C4-2B (cell line): Measurements from ENCODE around the gene SLC29A3.

ENCODE experiments used
- ZFX ChIP-seq: fragments of 450-650 bp; IDR thresholded peaks from 2 replicates; pipeline ENCODE4 v1.6.1; 2017
- TF ChIP-seq, protein P1 (sequence below): fragments of 450-650 bp; conservative IDR thresholded peaks from 2 replicates; pipeline ENCODE4 v1.5.1; 2017; ENCODE audit warnings: mild to moderate bottlenecking

DNA sequence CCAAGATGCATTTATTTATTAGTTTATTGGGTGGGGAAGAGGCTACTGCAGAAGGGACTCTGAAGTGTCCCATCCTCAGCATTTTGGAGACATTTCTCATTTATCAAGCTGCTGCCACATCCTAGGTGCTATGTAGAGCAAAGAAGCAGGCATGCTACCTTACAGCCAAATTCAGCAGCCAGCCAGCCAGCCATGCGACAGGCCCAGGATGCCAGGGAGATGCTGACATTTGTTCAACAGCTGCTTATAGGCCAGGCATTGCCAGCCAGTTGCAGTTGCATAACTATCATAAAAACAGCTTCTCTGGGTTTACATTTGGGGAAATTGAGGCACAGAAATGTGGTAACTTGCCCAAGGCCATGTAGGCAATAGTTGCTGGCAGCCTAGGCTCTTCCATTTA, 2.3 kb downstream of the SLC29A3 start:
- TF ChIP-seq, protein P1, sequence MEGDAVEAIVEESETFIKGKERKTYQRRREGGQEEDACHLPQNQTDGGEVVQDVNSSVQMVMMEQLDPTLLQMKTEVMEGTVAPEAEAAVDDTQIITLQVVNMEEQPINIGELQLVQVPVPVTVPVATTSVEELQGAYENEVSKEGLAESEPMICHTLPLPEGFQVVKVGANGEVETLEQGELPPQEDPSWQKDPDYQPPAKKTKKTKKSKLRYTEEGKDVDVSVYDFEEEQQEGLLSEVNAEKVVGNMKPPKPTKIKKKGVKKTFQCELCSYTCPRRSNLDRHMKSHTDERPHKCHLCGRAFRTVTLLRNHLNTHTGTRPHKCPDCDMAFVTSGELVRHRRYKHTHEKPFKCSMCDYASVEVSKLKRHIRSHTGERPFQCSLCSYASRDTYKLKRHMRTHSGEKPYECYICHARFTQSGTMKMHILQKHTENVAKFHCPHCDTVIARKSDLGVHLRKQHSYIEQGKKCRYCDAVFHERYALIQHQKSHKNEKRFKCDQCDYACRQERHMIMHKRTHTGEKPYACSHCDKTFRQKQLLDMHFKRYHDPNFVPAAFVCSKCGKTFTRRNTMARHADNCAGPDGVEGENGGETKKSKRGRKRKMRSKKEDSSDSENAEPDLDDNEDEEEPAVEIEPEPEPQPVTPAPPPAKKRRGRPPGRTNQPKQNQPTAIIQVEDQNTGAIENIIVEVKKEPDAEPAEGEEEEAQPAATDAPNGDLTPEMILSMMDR = no peak
- no peak for TF ChIP-seq ZFX
